HG03469 (cell line): Measurements from ENCODE around the gene HPCA.

Experiments
- ATAC-seq: cut with Tn5 transposase; IDR thresholded peaks from one replicate; pipeline ENCODE4 v1.9.1; 2021; ENCODE audit warnings: mild to moderate bottlenecking, moderate library complexity, moderate number of reproducible peaks; ENCODE audit not compliant: unreplicated experiment

HPCA gene

GRCh38 chr1:32928285-32928684, 42.0 kb downstream of the HPCA start:
- ATAC-seq = no peak

GRCh38 chr1:32928715-32929114, 42.4 kb downstream of the HPCA start:
- ATAC-seq = no peak

GRCh38 chr1:32929366-32929765, 43.1 kb downstream of the HPCA start:
- ATAC-seq = no peak

- ATAC-seq = no peak
Observed at GRCh38 chr1:32931760-32932159, 45.5 kb downstream of the HPCA start.

- no peak for ATAC-seq
Observed at GRCh38 chr1:32933742-32934322, 47.5 kb downstream of the HPCA start.

GRCh38 chr1:32934535-32934934, 48.2 kb downstream of the HPCA start:
- ATAC-seq = no peak

GRCh38 chr1:32937061-32937460, 50.8 kb downstream of the HPCA start:
- no peak for ATAC-seq

- ATAC-seq = no peak
Observed at GRCh38 chr1:32939655-32940371, 53.5 kb downstream of the HPCA start.

GRCh38 chr1:32944180-32944579, 57.9 kb downstream of the HPCA start:
- ATAC-seq = no peak
